GM23338 (cell line): ENCODE results near the gene BRI3. TPM values are rescaled to one million over a fixed set of nuclear protein-coding genes. Genes with fewer than 3 reads are reported as not detected.

Experiments
- ATAC-seq: fragments of 200-7000 bp; cut with Tn5 transposase; 3 replicates; pipeline ENCODE4 v1.9.1; 2020
- DNase-seq: peaks from one replicate; pipeline ENCODE4 v3.0.0-alpha.2; 2015; ENCODE audit warnings: low spot score
- H2AFZ ChIP-seq: fragments of 200-600 bp; sonication (generic); 2 replicates; pipeline ENCODE4 v1.8.0; 2016; ENCODE audit warnings: antibody characterized with exemption, mild to moderate bottlenecking, moderate library complexity
- H3F3A ChIP-seq: fragments of 200-600 bp; sonication (generic); replicated peaks from 2 replicates; pipeline ENCODE4 v1.8.0; 2017; ENCODE audit warnings: antibody characterized with exemption, mixed run types, low read depth
- H3K27ac ChIP-seq: fragments of 200-600 bp; sonication (generic); 2 replicates; pipeline ENCODE4 v1.6.1; 2016; ENCODE audit warnings: low read depth
- H3K27me3 ChIP-seq: fragments of 200-600 bp; sonication (generic); 2 replicates; pipeline ENCODE4 v1.8.0; 2016; ENCODE audit warnings: mild to moderate bottlenecking, mixed run types, moderate library complexity; ENCODE audit not compliant: insufficient read depth
- H3K36me3 ChIP-seq: fragments of 200-600 bp; sonication (generic); 2 replicates; pipeline ENCODE4 v1.8.0; 2016; ENCODE audit warnings: mild to moderate bottlenecking; ENCODE audit not compliant: insufficient read depth
- H3K4me1 ChIP-seq: fragments of 200-600 bp; sonication (generic); 2 replicates; pipeline ENCODE4 v1.8.0; 2016; ENCODE audit warnings: mild to moderate bottlenecking, moderate library complexity; ENCODE audit not compliant: insufficient read depth
- H3K4me2 ChIP-seq: fragments of 200-600 bp; sonication (generic); 2 replicates; pipeline ENCODE4 v1.7.1; 2017; ENCODE audit warnings: mixed run types
- H3K4me3 ChIP-seq: fragments of 200-600 bp; sonication (generic); 2 replicates; pipeline ENCODE4 v1.6.1; 2016; ENCODE audit warnings: mixed run types
- H3K79me2 ChIP-seq: fragments of 200-600 bp; sonication (generic); replicated peaks from 2 replicates; pipeline ENCODE4 v1.8.0; 2017; ENCODE audit warnings: mild to moderate bottlenecking; ENCODE audit not compliant: insufficient read depth
- H3K9me2 ChIP-seq: fragments of 200-600 bp; sonication (generic); 2 replicates; pipeline ENCODE4 v1.8.0; 2017; ENCODE audit not compliant: insufficient read depth
- H4K20me1 ChIP-seq: fragments of 200-600 bp; sonication (generic); replicated peaks from 2 replicates; pipeline ENCODE4 v1.8.0; 2017; ENCODE audit warnings: mild to moderate bottlenecking; ENCODE audit not compliant: insufficient read depth
- H3K27ac Mint-ChIP-seq: 2 replicates; pipeline ENCODE4 v1.8.0; 2020; ENCODE audit warnings: inconsistent platforms, mild to moderate bottlenecking, moderate library complexity, mixed read lengths
- H3K27me3 Mint-ChIP-seq: 3 replicates; pipeline ENCODE4 v1.8.0; 2022; ENCODE audit warnings: low read depth, mild to moderate bottlenecking, moderate library complexity, mixed read lengths, inconsistent platforms; ENCODE audit not compliant: insufficient read depth, poor library complexity
- H3K36me3 Mint-ChIP-seq: 3 replicates; pipeline ENCODE4 v1.8.0; 2021; ENCODE audit warnings: low read depth, mild to moderate bottlenecking, inconsistent platforms, moderate library complexity, mixed read lengths
- H3K4me1 Mint-ChIP-seq: 3 replicates; pipeline ENCODE4 v1.8.0; 2020; ENCODE audit warnings: mild to moderate bottlenecking, inconsistent platforms, mixed read lengths
- H3K4me3 Mint-ChIP-seq: 3 replicates; pipeline ENCODE4 v1.8.0; 2021; ENCODE audit warnings: moderate library complexity, mild to moderate bottlenecking, inconsistent platforms, mixed read lengths
- H3K9me3 Mint-ChIP-seq: 3 replicates; pipeline ENCODE4 v1.8.0; 2020; ENCODE audit warnings: moderate library complexity, mild to moderate bottlenecking, inconsistent platforms, mixed read lengths
- CREB1 ChIP-seq: fragments of 250-450 bp; sonication (Bioruptor Pico); IDR thresholded peaks from 2 replicates; pipeline ENCODE4 v1.5.0; 2020; ENCODE audit warnings: low read depth, mild to moderate bottlenecking, moderate library complexity
- EZH2 ChIP-seq: fragments of 200-600 bp; sonication (generic); IDR thresholded peaks from one replicate; pipeline ENCODE4 v1.8.0; 2017; ENCODE audit warnings: antibody characterized with exemption, mild to moderate bottlenecking, low read depth; ENCODE audit not compliant: unreplicated experiment
- EZH2phosphoT487 ChIP-seq: fragments of 200-600 bp; sonication (generic); IDR thresholded peaks from one replicate; pipeline ENCODE4 v1.8.1; 2018; ENCODE audit warnings: antibody characterized with exemption; ENCODE audit not compliant: unreplicated experiment
- JUNB ChIP-seq: IDR thresholded peaks from one replicate; pipeline ENCODE4 v1.6.1; 2016; ENCODE audit warnings: antibody characterized with exemption; ENCODE audit not compliant: unreplicated experiment
- NANOG ChIP-seq: IDR thresholded peaks from 2 replicates; pipeline ENCODE4 v1.6.1; 2016; ENCODE audit warnings: antibody characterized with exemption, borderline replicate concordance
- POLR2AphosphoS5 ChIP-seq: IDR thresholded peaks from 2 replicates; pipeline ENCODE4 v1.6.1; 2016; ENCODE audit warnings: antibody characterized with exemption, low read depth
- REST ChIP-seq: IDR thresholded peaks from one replicate; pipeline ENCODE4 v1.6.1; 2018; ENCODE audit warnings: antibody characterized with exemption; ENCODE audit not compliant: unreplicated experiment
- STAT1 ChIP-seq: IDR thresholded peaks from one replicate; pipeline ENCODE4 v1.6.1; 2016; ENCODE audit warnings: antibody characterized with exemption; ENCODE audit not compliant: unreplicated experiment
- ZNF114 ChIP-seq: fragments of 250-450 bp; sonication (Bioruptor Pico); IDR thresholded peaks from 2 replicates; pipeline ENCODE4 v1.5.0; 2020; ENCODE audit warnings: mild to moderate bottlenecking, moderate library complexity
- ZNF331 ChIP-seq: fragments of 250-450 bp; sonication (Bioruptor Pico); IDR thresholded peaks from 2 replicates; pipeline ENCODE4 v1.5.0; 2020; ENCODE audit warnings: low read depth, mild to moderate bottlenecking, moderate library complexity
- ZNF462 ChIP-seq: fragments of 250-450 bp; sonication (Bioruptor Pico); IDR thresholded peaks from 2 replicates; pipeline ENCODE4 v1.5.0; 2020; ENCODE audit warnings: mild to moderate bottlenecking, moderate library complexity
- polyA plus RNA-seq: library from polyadenylated mRNA; unstranded; fragments of >200 nt; fragmentation: Nextera tagmentation; extraction: Ambion mirVana; gene quantifications from 2 replicates; pipeline ENCODE4 v1.2.1, GENCODE V29; 2016
- total RNA-seq: library from RNA; depleted of rRNA; stranded (reverse); fragments of >200 nt; shearing (Covaris generic); gene quantifications from 2 replicates; pipeline ENCODE4 v1.2.3, GENCODE V29; 2014
- TF ChIP-seq, protein P1 (sequence below): IDR thresholded peaks from 2 replicates; pipeline ENCODE4 v1.6.1; 2016; ENCODE audit warnings: antibody characterized with exemption
- TF ChIP-seq, protein P2 (sequence below), 2 experiments: fragments of 200-600 bp in 1 of 2; sonication (generic) in 1 of 2; conservative IDR thresholded peaks; 2 replicates each; pipeline versions ENCODE4 v1.5.1 to v1.6.1; 2016 to 2017; ENCODE audit warnings: antibody characterized with exemption in 2 of 2, low read depth in 2 of 2, mild to moderate bottlenecking in 2 of 2, moderate library complexity in 1 of 2

The BRI3 gene
- total and polyA plus RNA-seq, 2 experiments from 2014 or later = 21.7 to 66.1 TPM

DNA sequence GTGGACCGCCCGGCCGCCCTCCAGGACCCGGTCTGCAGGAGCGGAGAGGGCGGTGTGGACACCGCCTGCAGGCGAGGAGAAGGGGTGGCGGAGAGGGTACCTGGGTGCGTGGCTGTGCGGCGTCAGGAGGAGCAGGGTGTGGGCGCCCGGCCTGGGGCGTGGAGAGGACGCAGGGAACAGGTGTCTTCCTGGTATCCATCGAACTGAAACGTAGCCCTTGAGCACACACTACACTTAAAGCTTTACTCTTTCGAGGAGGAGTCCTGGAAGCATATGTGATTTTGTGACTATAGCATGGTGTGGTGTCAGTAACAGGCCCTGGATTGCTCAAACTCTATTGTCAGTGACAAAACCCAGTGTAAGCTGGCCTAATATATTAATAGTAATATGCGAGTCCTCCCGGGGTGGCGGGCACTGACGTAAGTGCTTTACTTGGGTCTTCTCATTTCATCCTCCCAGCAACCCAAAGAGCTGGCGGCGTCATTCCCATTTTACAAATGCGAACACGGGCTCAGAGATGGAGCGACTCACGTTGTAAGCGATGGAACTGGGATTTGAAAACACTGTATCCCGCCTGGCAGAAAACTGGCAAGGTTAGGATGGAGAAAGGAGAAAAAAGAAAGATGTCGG lies 28.9 kb upstream of the BRI3 start:
- H3K4me1 Mint-ChIP-seq = peaks cover 18% of the 10 kb centered on the region
- DNase-seq (no peak), ATAC-seq (peak; percentile 32)
- Histone ChIP-seq H3K27ac (no peak overlapping the region; the same call in 1 of the 2 replicates), H3K79me2 (peaks cover 11% of the 10 kb centered on the region), H3K27me3 (no peaks in the 10 kb centered on the region), H3K4me1 (peaks cover 19% of the 10 kb centered on the region), H3F3A (peaks cover 14% of the 10 kb centered on the region; the same call in 1 of the 2 replicates), H3K4me2 (peak overlapping the region; percentile 95), H3K9me2 (no peaks in the 10 kb centered on the region), H3K36me3 (no peaks in the 10 kb centered on the region), H3K4me3 (peak overlapping the region; percentile 95), H4K20me1 (0 out of 2 replicates have a peak, but pooled peaks cover 3% of the 10 kb centered on the region), H2AFZ (peak overlapping the region; percentile 93)
- H3K27ac Mint-ChIP-seq = peak overlapping the region; percentile 70
- H3K27me3 Mint-ChIP-seq = peaks cover 7% of the 10 kb centered on the region
- H3K36me3 Mint-ChIP-seq = peaks cover 3% of the 10 kb centered on the region; the same call in 1 of the 3 replicates
- TF ChIP-seq EZH2phosphoT487 = no peak
- TF ChIP-seq REST = no peak
- no peak for TF ChIP-seq ZNF462
- no peak for TF ChIP-seq NANOG
- TF ChIP-seq, protein P1, sequence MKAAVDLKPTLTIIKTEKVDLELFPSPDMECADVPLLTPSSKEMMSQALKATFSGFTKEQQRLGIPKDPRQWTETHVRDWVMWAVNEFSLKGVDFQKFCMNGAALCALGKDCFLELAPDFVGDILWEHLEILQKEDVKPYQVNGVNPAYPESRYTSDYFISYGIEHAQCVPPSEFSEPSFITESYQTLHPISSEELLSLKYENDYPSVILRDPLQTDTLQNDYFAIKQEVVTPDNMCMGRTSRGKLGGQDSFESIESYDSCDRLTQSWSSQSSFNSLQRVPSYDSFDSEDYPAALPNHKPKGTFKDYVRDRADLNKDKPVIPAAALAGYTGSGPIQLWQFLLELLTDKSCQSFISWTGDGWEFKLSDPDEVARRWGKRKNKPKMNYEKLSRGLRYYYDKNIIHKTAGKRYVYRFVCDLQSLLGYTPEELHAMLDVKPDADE = no peak
- TF ChIP-seq CREB1 (CRISPR knock-in tag) = no peak
- no peak for TF ChIP-seq POLR2AphosphoS5
- no peak for TF ChIP-seq ZNF114 (CRISPR knock-in tag)
- no peak for TF ChIP-seq JUNB
- no peak for TF ChIP-seq ZNF331
- TF ChIP-seq EZH2 = no peak
- TF ChIP-seq STAT1 = no peak
- TF ChIP-seq, protein P2, sequence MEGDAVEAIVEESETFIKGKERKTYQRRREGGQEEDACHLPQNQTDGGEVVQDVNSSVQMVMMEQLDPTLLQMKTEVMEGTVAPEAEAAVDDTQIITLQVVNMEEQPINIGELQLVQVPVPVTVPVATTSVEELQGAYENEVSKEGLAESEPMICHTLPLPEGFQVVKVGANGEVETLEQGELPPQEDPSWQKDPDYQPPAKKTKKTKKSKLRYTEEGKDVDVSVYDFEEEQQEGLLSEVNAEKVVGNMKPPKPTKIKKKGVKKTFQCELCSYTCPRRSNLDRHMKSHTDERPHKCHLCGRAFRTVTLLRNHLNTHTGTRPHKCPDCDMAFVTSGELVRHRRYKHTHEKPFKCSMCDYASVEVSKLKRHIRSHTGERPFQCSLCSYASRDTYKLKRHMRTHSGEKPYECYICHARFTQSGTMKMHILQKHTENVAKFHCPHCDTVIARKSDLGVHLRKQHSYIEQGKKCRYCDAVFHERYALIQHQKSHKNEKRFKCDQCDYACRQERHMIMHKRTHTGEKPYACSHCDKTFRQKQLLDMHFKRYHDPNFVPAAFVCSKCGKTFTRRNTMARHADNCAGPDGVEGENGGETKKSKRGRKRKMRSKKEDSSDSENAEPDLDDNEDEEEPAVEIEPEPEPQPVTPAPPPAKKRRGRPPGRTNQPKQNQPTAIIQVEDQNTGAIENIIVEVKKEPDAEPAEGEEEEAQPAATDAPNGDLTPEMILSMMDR (conservative IDR thresholded peaks at IDR 0.05; ENCODE audit: low read depth in 2 of 2) = no peak
- no peaks in the 10 kb centered on the region; the same call in 2 of the 3 replicates for H3K9me3 Mint-ChIP-seq
- peak overlapping the region; percentile 92 for H3K4me3 Mint-ChIP-seq
